Adrenal gland (tissue), 12 donors: ENCODE data around the gene COQ5. TPM values are rescaled to one million over a fixed set of nuclear protein-coding genes. Genes with fewer than 3 reads are reported as not detected.
A peak's percentile ranks its signal among the peaks of the same experiment; 100 is the strongest.
"Not testable (repeated sequence)": the region's sequence is repeated elsewhere in the genome, so short reads cannot be mapped to it uniquely, and the experiment has no call there.

Experiments used
- DNase-seq, 7 donors: peaks; one replicate each; pipeline ENCODE4 v3.0.0-alpha.2; 2019 to 2020
- H3K27ac ChIP-seq, 5 donors: fragments of 200-600 bp; sonication (generic) in 4 of 5; 1 replicate in 3 of 5; 2 replicates in 2 of 5; pipeline versions ENCODE4 v1.5.1 to v1.8.0; 2016 to 2020; ENCODE audit warnings: mild to moderate bottlenecking in 1 of 5
- H3K27me3 ChIP-seq: fragments of 200-600 bp; 2 replicates; pipeline ENCODE4 v1.8.0; 2021
- H3K36me3 ChIP-seq, 2 donors: fragments of 200-600 bp; replicated peaks in 1 of 2; 1 replicate in 1 of 2; 2 replicates in 1 of 2; pipeline versions ENCODE4 v1.5.1 to v1.8.0; 2018 to 2022
- H3K4me1 ChIP-seq, 2 donors: fragments of 200-600 bp; replicated peaks in 1 of 2; 1 replicate in 1 of 2; 2 replicates in 1 of 2; pipeline versions ENCODE4 v1.5.1 to v1.8.0; 2018 to 2021
- H3K4me3 ChIP-seq, 4 donors: fragments of 200-600 bp; sonication (generic) in 3 of 4; one replicate each; pipeline ENCODE4 v1.5.1; 2016 to 2018
- H3K9me3 ChIP-seq, 3 donors: fragments of 200-600 bp; sonication (generic) in 1 of 3; replicated peaks in 1 of 3; 1 replicate in 2 of 3; 2 replicates in 1 of 3; pipeline versions ENCODE4 v1.5.1 to v1.8.0; 2016 to 2021
- POLR2A ChIP-seq, 2 donors: fragments of 450-650 bp; IDR thresholded peaks; one replicate each; pipeline ENCODE4 v1.6.1; 2017; ENCODE audit warnings: antibody characterized with exemption in 2 of 2, mild to moderate bottlenecking in 2 of 2, moderate library complexity in 1 of 2
- WGBS, 4 donors: extraction: QIAGEN DNeasy Blood & Tissue Kit in 2 of 4; methylation state at CpG; one replicate each; pipeline versions ENCODE4 v1.1.5 to v1.1.7; 2013 to 2017; 5-methylcytosine and 5-hydroxymethylcytosine counted together
- intact Hi-C, 2 donors: fragments of 100-400 bp; cut with DNase I; formaldehyde crosslinking; loops; one replicate each; pipeline versions ENCODE4 v1.14.1 to v1.15.0; 2022 to 2023
- polyA plus RNA-seq, 3 donors: library from polyadenylated mRNA; stranded (reverse); fragments of 200-250 nt in 2 of 3; fragments of 350-450 nt in 1 of 3; fragmentation: Illumina TruSeq in 1 of 3; extraction: RNeasy Lipid Tissue Mini Kit (QIAGEN cat#74804) in 1 of 3; gene quantifications; one replicate each; pipeline ENCODE4 v1.2.3, GENCODE V29; 2013 to 2014
- total RNA-seq, 9 donors: library from RNA; depleted of rRNA in 4 of 9; stranded (reverse); fragments of >200 nt in 4 of 9; fragments of 120-200 nt in 1 of 9; fragmentation: NEBNext Ultra II Directional in 1 of 9; extraction: Animal tissue kit (Norgen Biotek cat#: 25700) in 1 of 9; gene quantifications; one replicate each; pipeline versions ENCODE4 v1.1.0 to v1.2.4, GENCODE V29; 2013 to 2023
- TF ChIP-seq, protein P1 (sequence below), 6 experiments: fragments of 450-650 bp in 4 of 6; fragments of 200-600 bp in 2 of 6; sonication (generic) in 1 of 6; IDR thresholded peaks; 1 replicate in 5 of 6; 2 replicates in 1 of 6; pipeline versions ENCODE4 v1.5.1 to v1.8.0; 2016 to 2021; ENCODE audit warnings: antibody characterized with exemption in 6 of 6, mild to moderate bottlenecking in 2 of 6, moderate library complexity in 1 of 6
- donor health status: healthy with polysubstance abuse.
- donor health status: Bipolar disorder and iron deficiency.
- donor health status: DM: yes; HTN: yes; CAD: no.
- donor health status: DM: no; HTN: no; CAD: no.
- donor health status: DM: no; HTN: no; CAD: no.
- donor health status: DM: yes; HTN: yes; CAD: no.

Gene COQ5
- total and polyA plus RNA-seq, 12 donors = 24.9 to 74.4 (median 34.7) TPM

DNA sequence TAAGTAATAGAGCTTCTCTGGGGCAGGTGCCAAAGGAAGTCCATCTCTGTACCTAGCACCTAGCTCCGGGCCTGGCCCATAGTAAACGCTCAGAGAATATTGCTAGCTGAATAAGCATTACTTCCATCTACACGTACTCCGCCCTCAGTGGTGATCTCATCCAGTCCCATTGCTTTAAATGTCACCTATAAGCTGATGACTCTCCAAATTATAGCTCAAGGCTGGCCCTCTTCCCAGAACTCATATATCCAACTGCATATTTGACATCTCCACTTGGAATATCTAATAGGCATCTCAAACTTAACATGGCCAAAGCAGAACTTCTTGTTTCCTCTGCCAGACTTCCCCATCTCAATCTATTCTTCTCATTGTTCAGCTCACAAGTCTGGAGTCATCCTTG lies 39.9 kb downstream of the COQ5 start:
- no peaks in the 10 kb centered on the region for H3K36me3 ChIP-seq

DNA sequence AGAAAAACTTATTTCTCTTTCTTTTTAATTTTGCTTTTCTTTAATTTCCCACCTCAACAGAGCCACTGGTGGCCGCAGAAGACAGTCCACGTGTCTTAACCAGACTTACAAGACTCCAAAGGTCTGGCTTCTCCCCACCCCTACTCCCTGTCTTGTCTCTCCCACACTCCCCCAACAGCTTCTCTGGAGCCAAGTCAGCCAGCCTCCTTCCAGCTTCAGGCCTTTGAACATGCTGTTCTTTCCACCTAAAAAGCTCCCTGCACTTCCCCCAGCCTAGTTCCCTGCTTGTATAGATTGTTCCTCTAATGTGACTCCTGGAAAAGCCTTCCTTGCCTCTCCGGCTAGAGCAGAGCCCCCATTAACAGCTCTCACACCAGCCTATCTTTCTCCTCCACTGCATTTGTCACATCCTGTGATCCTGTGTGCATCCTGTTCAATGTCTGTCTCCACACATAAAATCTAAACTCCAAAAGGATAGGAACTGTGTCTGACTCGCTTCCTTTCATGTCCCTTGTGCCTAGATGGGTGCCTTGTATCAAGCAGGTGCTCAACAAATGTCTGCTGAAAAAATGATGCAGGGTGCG lies 40.8 kb downstream of the COQ5 start:
- WGBS, 4 donors = 61 to 70% (median 63%) methylated on average over 5 of the region's 5 CpGs
- Histone ChIP-seq H3K4me1 (peaks cover 10 to 11% of the 10 kb centered on the region in 2 donors), H3K36me3 (no peaks in the 10 kb centered on the region), H3K9me3 (no peaks in the 10 kb centered on the region), H3K4me3 (no peak overlapping the region), H3K27ac (peak overlapping the region; percentile 24 to 81 (median 55)), H3K27me3 (no peaks in the 10 kb centered on the region)
- peak in 1 of 7 donors; percentile 21 for DNase-seq
- intact Hi-C loops = no loop called here
- TF ChIP-seq, protein P1, sequence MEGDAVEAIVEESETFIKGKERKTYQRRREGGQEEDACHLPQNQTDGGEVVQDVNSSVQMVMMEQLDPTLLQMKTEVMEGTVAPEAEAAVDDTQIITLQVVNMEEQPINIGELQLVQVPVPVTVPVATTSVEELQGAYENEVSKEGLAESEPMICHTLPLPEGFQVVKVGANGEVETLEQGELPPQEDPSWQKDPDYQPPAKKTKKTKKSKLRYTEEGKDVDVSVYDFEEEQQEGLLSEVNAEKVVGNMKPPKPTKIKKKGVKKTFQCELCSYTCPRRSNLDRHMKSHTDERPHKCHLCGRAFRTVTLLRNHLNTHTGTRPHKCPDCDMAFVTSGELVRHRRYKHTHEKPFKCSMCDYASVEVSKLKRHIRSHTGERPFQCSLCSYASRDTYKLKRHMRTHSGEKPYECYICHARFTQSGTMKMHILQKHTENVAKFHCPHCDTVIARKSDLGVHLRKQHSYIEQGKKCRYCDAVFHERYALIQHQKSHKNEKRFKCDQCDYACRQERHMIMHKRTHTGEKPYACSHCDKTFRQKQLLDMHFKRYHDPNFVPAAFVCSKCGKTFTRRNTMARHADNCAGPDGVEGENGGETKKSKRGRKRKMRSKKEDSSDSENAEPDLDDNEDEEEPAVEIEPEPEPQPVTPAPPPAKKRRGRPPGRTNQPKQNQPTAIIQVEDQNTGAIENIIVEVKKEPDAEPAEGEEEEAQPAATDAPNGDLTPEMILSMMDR (IDR thresholded peaks at IDR 0.05) = no peak
- no peak for TF ChIP-seq POLR2A (IDR thresholded peaks at IDR 0.05)

More for the DNA sequence above, 39.9 kb downstream of the COQ5 start:
- DNase-seq = no peak
- Histone ChIP-seq H3K4me1 (peaks cover 10 to 11% of the 10 kb centered on the region in 2 donors), H3K27me3 (no peaks in the 10 kb centered on the region), H3K9me3 (no peaks in the 10 kb centered on the region), H3K4me3 (no peak overlapping the region), H3K27ac (no peak overlapping the region)
- no peak for TF ChIP-seq POLR2A (IDR thresholded peaks at IDR 0.05)
- TF ChIP-seq, protein P1 (IDR thresholded peaks at IDR 0.05) = no peak
- intact Hi-C loops = no loop called here
- 96 to 98% (median 97%) methylated on average over 4 of the region's 4 CpGs for WGBS, 4 donors

DNA sequence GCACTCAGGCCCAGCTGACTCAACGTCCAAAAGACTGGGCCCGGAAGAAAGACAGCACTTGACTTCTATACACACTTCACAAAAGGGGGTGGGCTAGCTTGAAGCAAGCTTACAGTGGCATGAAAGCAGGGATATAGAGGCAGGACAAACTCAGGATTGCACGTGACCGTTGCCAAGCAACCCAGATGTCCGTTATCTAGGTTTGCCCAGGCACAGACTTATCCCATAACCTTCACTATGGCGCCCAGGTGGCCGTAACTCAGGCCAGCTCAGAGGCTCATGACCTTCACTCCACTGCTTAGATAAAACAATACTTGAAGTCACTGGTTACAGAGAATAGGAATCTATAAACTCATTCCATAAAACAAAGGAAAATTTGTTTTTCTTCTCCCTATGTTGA lies 41.4 kb downstream of the COQ5 start:
- H3K27ac ChIP-seq = peak overlapping the region in 4 of 5 donors; percentile 24 to 81 (median 61)
- WGBS, 4 donors = 34 to 56% (median 44%) methylated on average over 5 to 7 of the region's 7 CpGs
- intact Hi-C loops, H3K4me3 ChIP-seq, H3K9me3 ChIP-seq, H3K27me3 ChIP-seq, H3K36me3 ChIP-seq: not testable (repeated sequence)
- DNase-seq = peak; percentile 56 to 82 (median 75)
- peaks cover 10 to 11% of the 10 kb centered on the region in 2 donors for H3K4me1 ChIP-seq

DNA sequence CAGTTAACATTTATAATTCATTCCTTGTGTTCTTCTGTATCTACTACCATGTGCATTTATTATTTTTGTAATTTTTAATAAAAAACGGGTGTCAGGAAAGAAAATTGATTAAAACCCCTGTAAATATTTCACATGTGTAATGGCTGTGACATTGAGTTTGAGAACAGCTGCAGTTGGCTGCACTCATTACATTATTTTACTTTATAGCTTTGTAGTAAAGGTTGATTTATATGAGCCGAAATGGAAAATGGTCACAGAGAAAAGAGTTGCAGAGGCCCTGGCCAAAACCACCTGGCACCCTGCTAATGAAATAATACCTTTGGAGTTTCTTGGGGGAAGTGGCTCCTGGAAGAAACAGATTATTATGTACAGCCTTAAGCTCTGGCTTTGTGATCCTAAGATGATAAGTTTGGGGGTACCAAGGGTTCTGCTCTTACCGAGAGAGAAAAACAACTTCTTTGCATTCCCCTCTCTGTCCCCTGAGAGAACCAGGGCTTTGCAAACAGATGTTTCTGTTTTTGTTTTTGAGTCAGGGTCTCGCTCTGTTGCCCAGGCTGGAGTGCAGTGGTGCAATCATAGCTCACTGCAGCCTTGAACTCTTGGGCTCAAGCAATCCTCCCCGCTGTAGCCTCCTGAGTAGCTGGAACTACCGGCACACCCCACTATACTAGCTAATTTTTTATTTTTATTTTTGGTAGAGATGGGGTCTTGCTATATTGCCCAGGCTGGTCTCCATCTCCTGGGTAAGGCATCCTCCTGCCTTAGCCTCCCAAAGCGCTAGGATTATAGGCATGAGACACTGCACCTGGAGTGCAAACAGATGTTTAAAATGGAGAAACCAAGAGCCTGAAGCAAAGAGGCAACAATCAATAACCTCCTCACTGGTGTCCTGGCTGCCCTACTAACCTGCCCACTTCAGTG lies 42.7 kb downstream of the COQ5 start:
- no peaks in the 10 kb centered on the region for H3K9me3 ChIP-seq
- intact Hi-C loops = no loop called here
- WGBS, 4 donors = 82 to 87% (median 84%) methylated on average over 7 of the region's 7 CpGs
- H3K36me3 ChIP-seq = no peaks in the 10 kb centered on the region
- no peak overlapping the region for H3K27ac ChIP-seq
- no peaks in the 10 kb centered on the region for H3K27me3 ChIP-seq
- no peak overlapping the region for H3K4me3 ChIP-seq
- DNase-seq = no peak
- peaks cover 10 to 11% of the 10 kb centered on the region in 2 donors for H3K4me1 ChIP-seq
- no peak for TF ChIP-seq POLR2A (IDR thresholded peaks at IDR 0.05)
- TF ChIP-seq, protein P1 (IDR thresholded peaks at IDR 0.05) = no peak
